HL-60 (cell line): Measurements from ENCODE around the gene SLC10A7.

ENCODE experiments used
- DNase-seq, 2 experiments: peaks; one replicate each; pipeline ENCODE4 v3.0.0-alpha.2; 2010 to 2020; ENCODE audit warnings: low read depth in 1 of 2, low spot score in 1 of 2
- H3K27ac ChIP-seq: fragments of 250-450 bp; sonication (Bioruptor Pico); replicated peaks from 2 replicates; pipeline ENCODE4 v1.5.1; 2020; ENCODE audit warnings: mild to moderate bottlenecking, moderate library complexity
- H3K27me3 ChIP-seq: fragments of 250-450 bp; sonication (Bioruptor Pico); 2 replicates; pipeline ENCODE4 v1.5.1; 2021; ENCODE audit warnings: mild to moderate bottlenecking, moderate library complexity; ENCODE audit not compliant: insufficient read depth, poor library complexity, severe bottlenecking
- H3K4me3 ChIP-seq: replicated peaks from 2 replicates; pipeline ENCODE4 v1.5.1; 2011; ENCODE audit warnings: mild to moderate bottlenecking, control low read depth, low read length; ENCODE audit not compliant: insufficient read depth
- GABPA ChIP-seq: IDR thresholded peaks from 2 replicates; pipeline ENCODE4 v1.6.1; 2012; ENCODE audit warnings: low read depth
- POLR2AphosphoS5 ChIP-seq: IDR thresholded peaks from 2 replicates; pipeline ENCODE4 v1.6.1; 2012; ENCODE audit warnings: low read depth
- SPI1 ChIP-seq: IDR thresholded peaks from 2 replicates; pipeline ENCODE4 v1.6.1; 2012; ENCODE audit warnings: low read depth, mild to moderate bottlenecking, borderline replicate concordance
- TF ChIP-seq, protein P1 (sequence below): IDR thresholded peaks from one replicate; pipeline ENCODE4 v1.5.1; 2011; ENCODE audit warnings: low read length, control low read depth, inconsistent platforms; ENCODE audit not compliant: insufficient read depth
- TF ChIP-seq, protein P2 (sequence below): IDR thresholded peaks from 2 replicates; pipeline ENCODE4 v1.6.1; 2012; ENCODE audit warnings: low read depth; ENCODE audit not compliant: insufficient replicate concordance

SLC10A7 gene

DNA sequence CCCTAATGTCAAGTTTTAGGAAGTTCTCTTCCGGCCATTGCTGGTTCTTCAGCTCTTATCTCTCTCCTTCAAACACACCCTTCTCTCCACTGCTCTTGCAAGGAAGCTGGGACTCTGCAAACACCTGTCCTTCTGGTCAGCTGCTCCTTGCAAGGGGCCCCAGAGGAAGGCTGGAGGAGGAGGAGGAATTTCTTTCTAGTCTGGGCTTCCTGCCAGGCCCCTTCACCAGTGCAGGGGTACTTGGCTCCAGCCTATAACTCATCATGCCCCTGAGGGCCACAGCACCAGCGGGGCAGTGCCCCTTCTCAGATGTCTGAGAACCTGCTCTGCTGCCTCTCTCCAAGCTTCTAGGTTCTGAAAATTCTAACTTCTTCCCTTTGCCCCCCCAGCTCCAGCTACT, 260.7 kb downstream of the SLC10A7 start:
- H3K27me3 ChIP-seq: no peaks in the 10 kb centered on the region
- no peak overlapping the region for H3K4me3 ChIP-seq
- no peak for DNase-seq
- TF ChIP-seq, protein P1, sequence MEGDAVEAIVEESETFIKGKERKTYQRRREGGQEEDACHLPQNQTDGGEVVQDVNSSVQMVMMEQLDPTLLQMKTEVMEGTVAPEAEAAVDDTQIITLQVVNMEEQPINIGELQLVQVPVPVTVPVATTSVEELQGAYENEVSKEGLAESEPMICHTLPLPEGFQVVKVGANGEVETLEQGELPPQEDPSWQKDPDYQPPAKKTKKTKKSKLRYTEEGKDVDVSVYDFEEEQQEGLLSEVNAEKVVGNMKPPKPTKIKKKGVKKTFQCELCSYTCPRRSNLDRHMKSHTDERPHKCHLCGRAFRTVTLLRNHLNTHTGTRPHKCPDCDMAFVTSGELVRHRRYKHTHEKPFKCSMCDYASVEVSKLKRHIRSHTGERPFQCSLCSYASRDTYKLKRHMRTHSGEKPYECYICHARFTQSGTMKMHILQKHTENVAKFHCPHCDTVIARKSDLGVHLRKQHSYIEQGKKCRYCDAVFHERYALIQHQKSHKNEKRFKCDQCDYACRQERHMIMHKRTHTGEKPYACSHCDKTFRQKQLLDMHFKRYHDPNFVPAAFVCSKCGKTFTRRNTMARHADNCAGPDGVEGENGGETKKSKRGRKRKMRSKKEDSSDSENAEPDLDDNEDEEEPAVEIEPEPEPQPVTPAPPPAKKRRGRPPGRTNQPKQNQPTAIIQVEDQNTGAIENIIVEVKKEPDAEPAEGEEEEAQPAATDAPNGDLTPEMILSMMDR: no peak
- TF ChIP-seq GABPA (no peak), SPI1 (no peak), POLR2AphosphoS5 (no peak)
- TF ChIP-seq, protein P2, sequence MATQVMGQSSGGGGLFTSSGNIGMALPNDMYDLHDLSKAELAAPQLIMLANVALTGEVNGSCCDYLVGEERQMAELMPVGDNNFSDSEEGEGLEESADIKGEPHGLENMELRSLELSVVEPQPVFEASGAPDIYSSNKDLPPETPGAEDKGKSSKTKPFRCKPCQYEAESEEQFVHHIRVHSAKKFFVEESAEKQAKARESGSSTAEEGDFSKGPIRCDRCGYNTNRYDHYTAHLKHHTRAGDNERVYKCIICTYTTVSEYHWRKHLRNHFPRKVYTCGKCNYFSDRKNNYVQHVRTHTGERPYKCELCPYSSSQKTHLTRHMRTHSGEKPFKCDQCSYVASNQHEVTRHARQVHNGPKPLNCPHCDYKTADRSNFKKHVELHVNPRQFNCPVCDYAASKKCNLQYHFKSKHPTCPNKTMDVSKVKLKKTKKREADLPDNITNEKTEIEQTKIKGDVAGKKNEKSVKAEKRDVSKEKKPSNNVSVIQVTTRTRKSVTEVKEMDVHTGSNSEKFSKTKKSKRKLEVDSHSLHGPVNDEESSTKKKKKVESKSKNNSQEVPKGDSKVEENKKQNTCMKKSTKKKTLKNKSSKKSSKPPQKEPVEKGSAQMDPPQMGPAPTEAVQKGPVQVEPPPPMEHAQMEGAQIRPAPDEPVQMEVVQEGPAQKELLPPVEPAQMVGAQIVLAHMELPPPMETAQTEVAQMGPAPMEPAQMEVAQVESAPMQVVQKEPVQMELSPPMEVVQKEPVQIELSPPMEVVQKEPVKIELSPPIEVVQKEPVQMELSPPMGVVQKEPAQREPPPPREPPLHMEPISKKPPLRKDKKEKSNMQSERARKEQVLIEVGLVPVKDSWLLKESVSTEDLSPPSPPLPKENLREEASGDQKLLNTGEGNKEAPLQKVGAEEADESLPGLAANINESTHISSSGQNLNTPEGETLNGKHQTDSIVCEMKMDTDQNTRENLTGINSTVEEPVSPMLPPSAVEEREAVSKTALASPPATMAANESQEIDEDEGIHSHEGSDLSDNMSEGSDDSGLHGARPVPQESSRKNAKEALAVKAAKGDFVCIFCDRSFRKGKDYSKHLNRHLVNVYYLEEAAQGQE: no peak
- no peak overlapping the region for H3K27ac ChIP-seq

DNA sequence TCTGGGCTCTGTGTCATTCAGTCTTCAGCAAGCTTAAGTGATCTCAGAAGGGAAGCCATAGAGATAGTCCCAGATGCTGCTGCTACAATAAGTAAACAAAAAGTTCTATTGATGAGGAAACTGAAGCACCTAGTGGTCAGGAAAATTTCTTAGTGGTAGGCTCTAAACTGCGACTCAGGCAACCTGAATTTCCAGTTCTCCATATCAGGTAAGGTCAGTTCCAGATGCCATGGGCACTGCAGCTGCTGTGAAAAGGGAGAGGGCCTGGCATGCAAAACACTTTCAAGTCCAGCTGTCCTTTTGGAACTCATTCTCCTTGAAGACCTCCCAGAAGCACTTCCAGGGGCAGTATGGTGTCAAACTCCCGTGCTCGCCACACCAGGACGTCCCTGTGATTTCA, 261.2 kb downstream of the SLC10A7 start:
- Histone ChIP-seq H3K4me3 (no peak overlapping the region), H3K27me3 (no peaks in the 10 kb centered on the region), H3K27ac (no peak overlapping the region)
- no peak for DNase-seq
- TF ChIP-seq GABPA (no peak), POLR2AphosphoS5 (no peak), SPI1 (no peak)
- TF ChIP-seq, protein P2: no peak
- TF ChIP-seq, protein P1: no peak

DNA sequence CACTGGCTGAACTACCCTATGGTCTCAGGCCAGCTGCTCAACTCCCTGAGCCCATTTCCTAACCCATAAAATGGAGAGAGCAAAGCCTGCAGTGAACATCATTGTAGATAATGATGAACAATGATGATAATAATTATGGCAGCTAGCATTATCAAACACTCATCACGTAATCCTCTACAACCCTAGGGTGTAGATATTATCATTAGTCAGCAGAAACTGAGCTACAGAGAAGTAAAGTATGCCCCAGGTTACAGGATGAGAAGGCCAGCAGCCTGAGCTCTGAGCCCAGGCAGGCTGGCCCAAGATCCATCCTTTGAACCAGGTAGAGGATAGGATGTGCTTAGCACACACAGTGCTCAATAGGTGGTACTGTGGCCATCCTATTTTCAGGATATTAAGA, 264.2 kb downstream of the SLC10A7 start:
- no peaks in the 10 kb centered on the region for H3K27me3 ChIP-seq
- TF ChIP-seq, protein P1: no peak
- TF ChIP-seq POLR2AphosphoS5: no peak
- TF ChIP-seq, protein P2: no peak
- TF ChIP-seq GABPA: no peak
- TF ChIP-seq SPI1: no peak
- no peak overlapping the region for H3K4me3 ChIP-seq
- H3K27ac ChIP-seq: no peak overlapping the region
- DNase-seq: no peak
